Endothelial cell (in vitro differentiated cells): Measurements from ENCODE around the gene FBXO31. TPM values are rescaled to one million over a fixed set of nuclear protein-coding genes. Genes with fewer than 3 reads are reported as not detected.

Experiments
- DNase-seq: peaks from one replicate; pipeline ENCODE4 v3.0.0; 2021; ENCODE audit warnings: low spot score
- H3K27ac Mint-ChIP-seq: one replicate; pipeline ENCODE4 v1.8.0; 2021; ENCODE audit warnings: mixed read lengths, inconsistent platforms; ENCODE audit not compliant: unreplicated experiment
- H3K27me3 Mint-ChIP-seq: one replicate; pipeline ENCODE4 v1.8.0; 2021; ENCODE audit warnings: mild to moderate bottlenecking, moderate library complexity, mixed read lengths, inconsistent platforms; ENCODE audit not compliant: unreplicated experiment
- H3K36me3 Mint-ChIP-seq: one replicate; pipeline ENCODE4 v1.8.0; 2021; ENCODE audit warnings: mild to moderate bottlenecking, low read depth, mixed read lengths, inconsistent platforms; ENCODE audit not compliant: unreplicated experiment
- H3K4me1 Mint-ChIP-seq: one replicate; pipeline ENCODE4 v1.8.0; 2021; ENCODE audit warnings: mild to moderate bottlenecking, mixed read lengths, inconsistent platforms; ENCODE audit not compliant: unreplicated experiment
- H3K4me3 Mint-ChIP-seq: one replicate; pipeline ENCODE4 v1.8.0; 2021; ENCODE audit warnings: mild to moderate bottlenecking, mixed read lengths, inconsistent platforms; ENCODE audit not compliant: unreplicated experiment
- H3K9me3 Mint-ChIP-seq: one replicate; pipeline ENCODE4 v1.8.0; 2021; ENCODE audit warnings: mixed read lengths, inconsistent platforms; ENCODE audit not compliant: unreplicated experiment
- CTCF ChIP-seq: fragments of 200-600 bp; sonication (generic); IDR thresholded peaks from one replicate; pipeline ENCODE4 v1.5.0; 2021; ENCODE audit warnings: antibody characterized with exemption; ENCODE audit not compliant: unreplicated experiment
- total RNA-seq: library from RNA; stranded (reverse); fragmentation: NEBNext Ultra II Directional; extraction: Animal tissue kit (Norgen Biotek cat#: 25700); gene quantifications from one replicate; pipeline ENCODE4 v1.2.1, GENCODE V29; 2021; ENCODE audit not compliant: unreplicated experiment

FBXO31 gene
- total RNA-seq, 1 donor from 2014 or later = 13.5 TPM

GRCh38 chr16:87317750-87318644 is 65.6 kb downstream of the FBXO31 start:
- peaks cover 12% of the 10 kb centered on the region for H3K4me1 Mint-ChIP-seq
- H3K27me3 Mint-ChIP-seq = peaks cover 2% of the 10 kb centered on the region
- H3K9me3 Mint-ChIP-seq = no peaks in the 10 kb centered on the region
- no peak for TF ChIP-seq CTCF
- DNase-seq = peak; percentile 29
- H3K36me3 Mint-ChIP-seq = no peaks in the 10 kb centered on the region
- H3K4me3 Mint-ChIP-seq = peak overlapping the region; percentile 97
- peak overlapping the region; percentile 86 for H3K27ac Mint-ChIP-seq

- Mint-ChIP-seq H3K4me3 (peak within 1 kb of the TSS; percentile 97), H3K4me1 (peaks cover 12% of the 10 kb centered on the region), H3K9me3 (no peaks in the 10 kb centered on the region), H3K27ac (peak within 1 kb of the TSS; percentile 92), H3K27me3 (no peaks in the 10 kb centered on the region), H3K36me3 (no peaks in the 10 kb centered on the region)
- peak; percentile 98 for DNase-seq
- TF ChIP-seq CTCF = no peak
These were observed 66.4 kb downstream of the FBXO31 start, which contains the start of gene C16orf95 for GRCh38 chr16:87316923-87317749. Gene C16orf95, minus strand, starts transcription at chr16:87317392. Its CDS starts 150 bp downstream, at chr16:87317242.

- Mint-ChIP-seq H3K4me3 (peak overlapping the region; percentile 97), H3K4me1 (peaks cover 12% of the 10 kb centered on the region), H3K27ac (no peak overlapping the region), H3K27me3 (no peaks in the 10 kb centered on the region), H3K9me3 (no peaks in the 10 kb centered on the region), H3K36me3 (no peaks in the 10 kb centered on the region)
- DNase-seq = no peak
- no peak for TF ChIP-seq CTCF
These were observed 67.1 kb downstream of the FBXO31 start for GRCh38 chr16:87316450-87316922.

- no peak overlapping the region for H3K27ac Mint-ChIP-seq
- H3K27me3 Mint-ChIP-seq = no peaks in the 10 kb centered on the region
- no peak for DNase-seq
These were observed 68.6 kb downstream of the FBXO31 start for GRCh38 chr16:87314990-87315420.

More at GRCh38 chr16:87314990-87315420, 68.6 kb downstream of the FBXO31 start:
- H3K4me3 Mint-ChIP-seq = no peak overlapping the region
- H3K36me3 Mint-ChIP-seq = no peaks in the 10 kb centered on the region
- no peak for TF ChIP-seq CTCF
- peaks cover 14% of the 10 kb centered on the region for H3K4me1 Mint-ChIP-seq
- H3K9me3 Mint-ChIP-seq = no peaks in the 10 kb centered on the region
